Hematopoietic multipotent progenitor cell treated with erythropoietin and hydrocortisone succinate and interleukin-3 and kit ligand, for 17 days (in vitro differentiated cells): ENCODE results near the gene TRPM3.

ENCODE experiments used
- DNase-seq: peaks from one replicate; pipeline ENCODE4 v3.0.0-alpha.2; 2015; ENCODE audit warnings: low spot score

The TRPM3 gene

DNA sequence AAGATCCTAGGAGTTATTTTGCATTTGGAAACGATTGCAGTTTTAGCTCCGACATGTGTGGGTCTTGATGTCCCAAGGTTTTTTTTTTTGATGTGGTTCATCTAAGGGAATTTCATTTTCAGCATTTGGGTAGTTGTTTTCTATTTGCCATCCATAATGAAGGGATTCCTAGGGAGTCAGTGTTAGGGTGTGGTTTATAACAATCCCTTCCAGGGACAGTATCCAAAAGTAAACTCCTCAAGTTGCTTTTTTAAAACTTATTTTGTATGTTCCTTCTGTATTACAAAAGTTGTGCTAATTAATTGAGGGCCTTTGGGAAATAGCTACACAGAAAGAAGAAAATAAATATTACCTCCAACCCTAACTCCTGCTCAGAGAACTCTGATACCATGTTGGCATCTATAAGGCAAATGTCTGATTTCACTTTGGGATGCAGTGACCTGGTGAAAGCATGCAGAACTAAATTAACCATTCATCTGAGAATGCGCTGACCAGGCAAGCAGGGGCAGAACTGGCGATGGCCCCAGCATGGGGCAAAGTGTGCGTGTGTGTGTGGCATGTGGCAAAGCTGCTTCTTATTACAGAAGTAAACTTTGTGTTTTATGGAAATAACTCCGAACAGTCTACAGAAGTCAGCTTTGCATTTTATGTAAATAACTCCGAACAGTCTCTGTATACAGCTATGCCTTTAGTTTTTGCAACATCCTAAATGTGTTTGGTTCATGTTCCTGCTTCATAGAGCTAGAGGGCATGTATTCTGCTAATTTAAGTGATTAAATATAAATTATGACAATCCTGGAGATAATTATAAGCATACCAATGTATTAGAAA, 237.2 kb downstream of the TRPM3 start:
- DNase-seq, result no peak

DNA sequence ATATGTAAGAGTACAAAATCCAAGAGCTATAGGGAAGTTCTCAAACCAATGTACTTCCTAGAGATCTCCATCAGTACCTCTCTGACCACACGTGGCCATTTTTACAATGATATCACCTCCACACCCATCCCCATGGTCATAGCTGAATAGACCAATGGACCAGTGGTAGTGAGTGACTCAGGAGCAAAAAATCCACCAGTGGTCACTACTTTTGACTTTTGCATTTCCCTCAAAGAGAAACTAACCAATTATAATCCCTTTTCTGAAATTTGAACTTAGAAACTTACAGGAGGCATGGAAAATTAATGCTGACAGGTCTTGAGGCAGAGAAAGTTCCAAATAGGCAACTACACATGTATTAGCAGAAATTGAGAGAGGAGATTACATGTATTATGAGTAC, 238.4 kb downstream of the TRPM3 start:
- DNase-seq, result no peak

DNA sequence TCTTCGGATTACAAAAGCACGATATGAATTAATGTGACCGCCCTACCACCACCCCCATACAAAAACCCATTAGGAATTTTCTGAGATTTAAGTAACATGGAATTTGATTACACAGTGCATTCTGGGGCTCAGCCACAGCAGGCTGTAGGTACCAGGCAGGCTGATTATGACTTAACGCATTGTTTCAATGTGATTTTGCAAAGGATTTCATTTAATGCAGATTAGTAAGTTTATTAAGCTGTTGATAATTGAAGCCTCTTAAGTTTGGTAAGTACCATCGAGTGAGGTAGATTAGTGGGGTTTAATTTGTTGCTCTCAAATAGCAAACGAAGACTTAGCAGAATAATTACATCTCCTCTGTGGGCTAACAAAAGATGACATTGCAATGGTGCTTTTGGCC, 240.1 kb downstream of the TRPM3 start:
- DNase-seq, result no peak

DNA sequence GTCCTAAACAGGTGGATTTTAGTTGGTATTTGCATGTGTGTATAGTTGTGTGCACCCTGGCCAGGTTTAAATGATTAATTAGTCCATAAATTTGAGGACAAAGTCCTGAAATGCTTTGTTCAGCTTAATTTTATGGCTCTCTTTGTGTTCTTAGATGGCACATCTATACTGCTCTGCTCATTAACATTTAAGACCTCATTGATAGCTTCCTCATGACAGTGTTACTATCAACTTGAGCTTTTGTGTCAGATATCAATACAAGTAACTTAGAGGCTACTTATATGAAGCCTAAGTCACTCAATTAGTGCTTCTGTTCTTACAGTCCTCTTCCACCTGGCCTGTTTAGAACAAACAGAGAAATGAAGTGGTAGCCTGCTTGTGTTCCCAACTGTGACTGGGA, 240.9 kb downstream of the TRPM3 start:
- no peak for DNase-seq

DNA sequence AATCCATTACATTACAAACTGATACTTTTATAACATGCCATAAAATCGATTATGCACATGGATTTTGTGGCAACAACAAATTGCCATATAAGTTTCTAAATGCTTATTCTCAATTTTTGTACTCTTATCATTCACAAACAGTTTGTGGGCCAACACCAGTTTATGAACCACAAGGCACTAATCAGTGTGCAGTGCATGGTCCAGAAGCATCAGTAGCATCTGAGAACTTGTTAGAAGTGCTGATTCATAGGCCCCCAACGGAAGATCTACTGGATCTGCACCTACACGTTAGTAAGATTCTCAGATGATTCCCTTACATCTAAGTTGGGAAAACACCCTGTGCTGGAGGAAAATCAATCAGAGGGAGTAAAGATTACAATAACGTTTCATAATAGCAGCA, 242.8 kb downstream of the TRPM3 start:
- no peak for DNase-seq

DNA sequence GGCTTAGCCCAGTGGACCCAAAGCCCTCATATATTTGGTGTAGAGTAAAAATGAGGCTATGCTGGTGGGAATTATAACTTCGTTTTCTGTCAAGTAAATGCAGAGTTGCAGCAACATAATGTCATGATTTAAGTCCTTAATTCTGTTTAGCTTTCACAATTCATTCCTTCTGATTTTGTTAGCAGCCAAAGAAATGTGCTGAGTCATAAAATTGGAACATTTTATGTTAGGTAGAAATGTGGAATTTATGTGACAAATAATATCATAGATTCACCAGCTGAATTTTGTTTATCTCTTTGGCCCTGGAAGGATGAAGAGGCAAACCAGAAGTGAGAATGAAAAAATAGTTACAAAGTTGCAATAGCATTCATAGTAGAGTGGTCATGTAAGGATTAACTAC, 247.0 kb downstream of the TRPM3 start:
- no peak for DNase-seq

DNA sequence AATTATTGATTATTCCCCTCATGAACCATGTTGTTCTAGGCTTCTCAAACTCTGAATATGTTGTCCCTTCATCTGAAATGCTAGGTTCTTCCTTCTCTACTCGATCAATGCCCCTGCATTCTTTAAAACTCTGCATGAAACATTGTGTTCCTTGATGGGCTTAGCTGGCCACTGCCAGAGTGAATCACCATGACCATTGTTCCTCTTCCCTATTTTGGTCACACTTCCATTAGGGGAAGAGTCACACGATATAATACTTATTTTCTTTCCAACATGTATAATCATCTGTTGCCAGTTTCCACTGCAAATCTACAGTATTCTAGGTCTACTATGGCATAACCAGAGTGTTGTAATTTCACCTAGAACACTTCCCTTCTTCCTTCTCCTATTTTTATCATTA, 247.9 kb downstream of the TRPM3 start:
- no peak for DNase-seq

DNA sequence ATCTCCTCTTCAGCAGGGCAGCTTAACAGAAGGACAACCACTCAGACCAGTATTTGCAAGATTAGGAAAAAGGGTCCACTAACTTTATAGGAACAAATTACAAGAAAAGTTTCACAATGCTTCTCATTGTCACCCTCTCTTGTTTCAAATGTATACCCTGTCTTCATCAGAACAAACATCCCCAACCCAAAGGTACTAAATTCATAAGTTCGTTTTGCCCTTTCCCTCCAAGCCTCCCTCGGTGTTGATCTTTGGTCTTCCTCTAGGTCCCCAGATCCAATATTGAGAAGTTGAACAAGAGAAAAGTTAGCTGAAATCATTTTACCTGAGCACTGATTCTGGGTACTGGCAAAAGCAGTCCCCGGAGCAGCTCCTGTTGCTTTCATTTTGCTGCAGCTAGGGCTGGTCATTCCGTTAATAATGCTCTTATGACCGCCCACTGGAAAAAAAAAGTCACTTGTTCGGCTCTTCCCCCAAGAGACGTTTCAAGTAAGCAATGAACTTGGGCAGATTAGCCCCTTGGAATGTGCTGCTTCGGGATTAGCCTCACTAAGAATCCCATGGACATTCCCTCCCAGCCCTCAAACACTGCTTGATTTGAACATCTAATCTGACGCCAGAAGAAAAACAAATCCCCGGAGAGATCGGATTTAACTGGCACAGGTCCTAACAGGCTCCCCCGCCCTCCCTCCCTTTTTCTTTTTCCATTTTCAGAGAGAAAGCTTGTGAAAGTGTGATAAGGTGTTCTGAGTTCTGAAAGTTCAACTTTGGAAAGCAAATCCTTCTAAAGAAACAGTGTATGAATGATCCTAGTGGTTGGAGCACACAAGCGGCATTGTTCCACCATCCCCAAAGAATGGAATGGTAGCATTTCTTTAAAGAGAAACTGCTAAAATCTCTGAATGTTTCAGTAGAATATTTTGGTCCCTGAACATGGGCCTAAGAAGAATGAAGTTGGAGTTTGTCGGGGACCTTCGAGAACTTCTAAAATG, 252.5 kb downstream of the TRPM3 start:
- no peak for DNase-seq

DNA sequence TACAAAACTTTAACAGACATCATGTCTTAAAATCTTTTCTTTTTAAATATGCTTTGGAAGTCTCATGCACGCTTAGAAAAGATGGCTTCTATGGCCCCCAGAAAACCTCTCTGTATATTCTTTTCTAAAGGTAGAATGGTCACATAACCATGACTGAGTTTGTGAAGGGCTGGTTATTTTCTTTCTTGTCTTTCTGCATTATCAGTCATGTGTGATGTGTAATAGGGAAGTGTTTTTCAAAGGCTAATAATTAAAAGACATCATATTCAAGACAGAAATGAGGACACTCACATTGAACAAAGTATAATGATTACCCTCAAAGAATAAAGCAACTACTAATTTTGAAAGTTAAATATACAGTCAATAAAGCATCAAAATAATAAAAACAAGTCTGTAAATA, 253.4 kb downstream of the TRPM3 start:
- no peak for DNase-seq

DNA sequence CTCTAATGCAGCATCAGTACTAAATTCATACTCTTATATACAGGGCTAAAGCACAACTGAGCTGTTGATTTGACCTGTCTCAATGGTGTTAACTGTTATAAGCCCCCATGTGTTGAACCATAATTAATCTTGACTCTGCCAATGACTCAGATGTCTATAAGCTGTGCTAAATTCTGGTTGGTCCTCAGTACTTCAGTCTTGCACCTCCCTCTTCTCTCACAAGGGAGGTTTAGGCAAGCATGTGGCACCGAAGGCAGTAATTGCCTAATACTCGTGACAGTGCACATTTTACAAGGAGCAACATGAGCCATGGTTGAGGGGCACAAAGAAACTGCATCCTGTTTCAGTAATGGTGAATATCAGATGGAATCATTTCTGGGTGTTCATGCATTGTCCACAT, 255.9 kb downstream of the TRPM3 start:
- no peak for DNase-seq

DNA sequence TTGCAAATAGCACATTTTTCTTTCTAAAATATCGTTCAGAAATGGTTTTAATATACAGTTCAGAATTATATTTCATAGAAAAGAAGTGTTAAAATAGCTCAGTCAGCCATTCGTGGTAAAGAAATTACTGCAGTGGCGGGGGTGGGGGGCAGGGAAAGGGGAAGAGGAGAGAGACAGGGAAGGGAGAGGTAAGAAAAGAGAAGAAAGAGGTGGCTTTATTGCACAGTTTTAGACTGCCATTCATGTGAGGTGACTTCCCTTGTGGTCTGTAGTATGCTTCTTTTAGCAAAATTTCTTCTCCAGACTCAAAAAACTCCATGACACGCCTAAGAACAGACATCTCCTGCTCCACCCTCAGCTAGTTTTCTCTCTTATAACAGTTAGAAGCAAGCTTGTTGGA, 259.6 kb downstream of the TRPM3 start:
- no peak for DNase-seq

DNA sequence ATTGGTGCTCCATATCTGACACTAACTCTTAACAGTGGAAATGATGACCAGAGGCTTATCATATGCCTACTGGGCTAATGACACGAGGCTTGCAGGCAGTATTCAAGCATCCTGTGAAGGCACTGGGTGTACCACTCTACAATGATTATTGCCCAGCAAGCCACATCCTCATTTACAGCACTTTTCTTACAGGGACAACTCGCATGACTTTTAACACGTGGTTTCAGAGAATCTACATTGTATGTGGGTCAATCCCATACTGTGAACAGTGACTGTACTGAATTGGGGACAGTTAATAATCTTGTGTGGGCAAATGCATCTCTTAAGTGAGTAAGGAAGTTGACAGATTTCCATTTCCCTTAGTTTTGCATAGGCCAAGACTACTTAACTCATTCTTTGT, 260.0 kb downstream of the TRPM3 start:
- no peak for DNase-seq

DNA sequence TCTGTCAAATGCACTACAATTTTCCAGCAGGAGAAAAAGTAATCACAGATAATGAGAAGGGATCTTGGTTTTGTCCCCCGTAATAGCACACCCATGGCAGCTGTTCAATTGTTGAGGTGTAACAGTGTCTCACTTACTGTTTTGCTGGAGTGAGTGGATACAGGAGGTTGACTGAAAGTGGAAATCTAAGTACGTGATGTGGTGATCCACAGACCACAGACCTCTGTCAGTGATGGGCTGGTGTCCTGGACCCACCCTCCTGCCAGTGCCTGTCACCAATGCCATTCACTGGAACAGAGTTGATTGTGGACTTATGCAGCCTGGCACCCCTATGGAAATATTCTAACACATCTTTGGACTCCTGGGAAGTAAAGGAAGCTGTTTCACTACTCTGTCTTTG, 261.7 kb downstream of the TRPM3 start:
- DNase-seq, result no peak

DNA sequence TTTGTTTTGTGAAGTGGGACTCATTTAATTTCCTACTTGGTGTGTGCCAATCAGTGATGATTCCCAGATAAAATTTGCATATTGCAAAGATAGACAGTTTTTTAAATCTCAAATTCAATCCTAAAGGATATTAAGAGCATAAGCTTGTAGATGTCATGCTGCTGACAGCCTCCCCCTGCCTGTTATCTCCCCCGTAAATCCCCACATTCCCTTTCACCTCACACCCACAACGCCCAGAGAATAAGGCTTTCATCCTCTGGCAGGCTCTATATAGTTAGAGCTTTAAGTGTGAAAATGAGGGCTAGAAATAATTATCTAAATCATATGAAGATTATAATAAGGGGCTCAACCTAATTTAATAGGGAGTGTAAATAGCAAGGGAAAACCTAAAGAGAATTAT, 265.0 kb downstream of the TRPM3 start:
- DNase-seq, result no peak

DNA sequence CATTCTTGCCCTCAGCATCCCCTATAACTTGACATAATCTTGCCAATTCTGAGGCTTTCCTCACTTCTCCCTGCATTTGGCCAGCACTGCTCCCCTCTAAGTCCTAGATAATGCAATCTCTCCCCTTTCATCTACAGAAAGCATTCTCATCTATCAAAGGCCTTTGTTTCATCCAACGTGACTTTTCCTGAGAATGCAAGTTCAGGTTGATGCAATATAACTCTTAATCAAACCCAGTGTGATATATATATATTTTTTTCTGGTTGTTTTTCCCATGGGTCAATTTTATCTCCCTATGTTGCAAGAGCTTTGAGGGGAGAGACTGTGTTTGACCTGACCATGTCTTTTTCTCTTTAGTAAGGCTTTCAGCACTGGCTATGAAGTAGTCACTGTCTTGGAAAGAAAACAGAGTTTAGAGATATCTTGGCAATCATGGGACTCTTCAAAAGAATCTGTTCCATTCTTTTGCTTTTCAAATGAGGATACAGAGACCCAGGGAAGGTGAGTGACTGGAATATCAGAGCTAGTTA, 268.6 kb downstream of the TRPM3 start:
- no peak for DNase-seq

DNA sequence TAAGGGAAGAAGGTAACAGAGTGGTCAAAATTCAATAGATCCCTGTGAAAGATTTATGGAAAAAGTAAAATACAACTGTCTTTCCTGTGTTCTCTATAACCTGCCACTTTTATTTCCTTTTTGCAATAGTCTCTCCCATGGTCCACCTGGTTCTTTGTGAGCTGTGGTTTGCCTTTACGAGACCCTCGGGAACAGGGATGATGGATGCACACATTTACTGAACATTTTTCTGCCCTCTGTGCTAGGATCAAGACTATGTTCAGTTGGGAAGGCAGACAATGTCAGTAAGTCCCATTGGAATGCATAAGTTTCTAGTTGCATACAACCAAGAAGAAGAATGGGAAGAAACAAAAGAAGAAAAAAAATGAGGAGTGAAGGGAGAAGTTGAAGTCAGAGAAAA, 281.2 kb downstream of the TRPM3 start:
- DNase-seq, result no peak

DNA sequence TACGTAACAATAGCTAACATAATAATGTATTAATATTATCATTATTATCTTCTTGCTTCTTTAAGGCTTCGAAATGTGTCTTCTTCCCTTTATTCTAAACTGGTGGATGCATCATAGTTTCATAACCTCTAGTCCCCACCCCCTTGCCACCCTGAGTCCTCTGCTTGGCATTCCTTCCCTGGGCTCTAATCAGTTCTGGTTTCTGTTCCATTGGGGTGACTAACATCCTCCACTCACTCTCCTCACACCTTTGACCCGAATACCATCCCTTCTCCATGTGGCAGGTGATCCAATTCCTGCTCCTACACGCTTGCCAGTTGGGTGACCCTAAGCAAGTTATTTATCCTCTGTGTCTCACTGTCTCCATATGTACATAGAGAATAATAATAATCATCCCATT, 286.1 kb downstream of the TRPM3 start:
- DNase-seq, result no peak

DNA sequence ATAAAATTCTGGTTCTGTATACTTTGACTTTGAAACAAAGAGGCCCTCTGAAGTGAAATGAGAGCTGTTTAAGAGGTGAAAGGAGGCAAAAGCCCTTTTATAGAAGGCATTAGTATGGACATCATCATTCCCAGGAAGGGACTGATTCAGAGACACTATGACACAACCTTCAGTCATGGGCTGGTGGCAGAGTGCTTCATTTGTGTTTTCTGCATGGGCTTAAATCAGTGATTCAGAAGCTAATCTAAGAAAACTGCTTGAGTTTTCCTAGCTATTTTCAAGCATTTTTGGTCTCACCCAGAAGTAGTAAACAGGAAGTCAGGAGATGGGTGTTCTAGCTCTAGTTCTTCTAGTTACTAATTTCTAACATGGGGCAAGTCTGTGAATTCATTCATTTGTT, 288.9 kb downstream of the TRPM3 start:
- no peak for DNase-seq

DNA sequence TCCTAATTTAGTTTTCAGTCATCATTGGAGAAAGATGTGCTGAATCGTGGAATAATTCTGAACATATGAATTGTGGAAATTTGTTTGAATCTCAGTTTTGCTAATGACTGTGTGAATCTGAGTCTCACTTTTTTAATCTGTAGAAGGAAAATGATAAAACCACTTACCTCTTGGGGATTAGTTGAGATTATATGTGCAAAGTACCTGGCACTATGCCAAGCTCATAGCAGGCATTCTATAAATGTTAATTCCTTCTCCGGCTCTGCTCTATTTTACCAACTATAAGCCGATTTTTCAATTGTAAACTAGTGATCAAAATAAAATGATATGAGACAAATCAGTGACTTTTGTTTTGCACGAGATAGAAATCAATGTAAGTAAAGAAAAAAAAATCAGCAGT, 290.8 kb downstream of the TRPM3 start:
- DNase-seq, result no peak

DNA sequence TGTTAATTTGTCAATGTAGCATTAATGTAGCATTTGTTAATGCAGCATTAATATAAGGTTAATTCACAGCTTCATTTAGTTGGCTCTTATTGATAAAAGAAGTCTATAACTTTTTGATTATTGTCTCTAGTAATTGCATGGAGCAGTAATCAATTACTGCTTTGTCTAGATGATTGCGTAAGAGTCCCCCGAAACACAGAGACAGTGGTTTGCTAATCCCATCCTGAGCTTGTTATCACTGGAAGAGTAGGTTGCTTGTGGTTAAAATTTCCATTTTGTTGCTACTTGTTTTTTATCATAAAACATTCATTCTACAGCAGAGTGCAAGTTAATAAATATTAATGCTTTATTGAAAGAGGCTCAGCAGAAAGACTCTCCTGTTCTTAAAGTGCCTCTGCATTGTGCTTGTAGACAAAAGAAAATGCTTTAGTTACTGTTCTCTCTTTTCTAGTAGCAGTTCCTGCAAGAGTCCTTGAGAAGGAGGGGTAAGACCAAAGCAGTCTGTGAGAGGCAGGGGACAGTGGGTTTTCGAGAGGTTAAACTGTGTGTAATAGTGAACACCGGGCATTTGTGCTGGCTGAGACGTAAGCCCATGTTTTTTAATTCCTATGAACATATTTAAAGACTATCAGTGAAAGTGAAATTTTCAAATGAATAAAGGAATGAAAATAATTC, 291.7 kb downstream of the TRPM3 start:
- DNase-seq, result no peak

DNA sequence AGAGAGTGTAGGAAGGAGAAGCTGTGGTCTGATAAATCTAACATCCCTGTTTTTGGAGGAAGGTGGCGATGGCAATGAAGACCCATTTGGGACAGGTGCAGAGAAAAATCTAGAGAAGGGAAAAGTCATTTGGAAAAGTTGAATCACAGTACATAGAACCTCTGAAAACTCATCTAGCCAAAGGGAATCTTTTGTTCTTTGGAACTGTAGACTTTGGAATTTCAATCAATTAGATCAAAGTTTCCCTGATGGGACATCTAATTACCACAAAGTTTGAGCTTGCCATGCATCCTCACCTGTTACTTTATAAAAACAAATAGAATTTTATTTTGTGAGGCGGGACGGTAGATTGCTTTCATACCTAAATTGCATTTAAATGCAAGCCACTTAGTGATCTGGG, 294.9 kb downstream of the TRPM3 start:
- no peak for DNase-seq

DNA sequence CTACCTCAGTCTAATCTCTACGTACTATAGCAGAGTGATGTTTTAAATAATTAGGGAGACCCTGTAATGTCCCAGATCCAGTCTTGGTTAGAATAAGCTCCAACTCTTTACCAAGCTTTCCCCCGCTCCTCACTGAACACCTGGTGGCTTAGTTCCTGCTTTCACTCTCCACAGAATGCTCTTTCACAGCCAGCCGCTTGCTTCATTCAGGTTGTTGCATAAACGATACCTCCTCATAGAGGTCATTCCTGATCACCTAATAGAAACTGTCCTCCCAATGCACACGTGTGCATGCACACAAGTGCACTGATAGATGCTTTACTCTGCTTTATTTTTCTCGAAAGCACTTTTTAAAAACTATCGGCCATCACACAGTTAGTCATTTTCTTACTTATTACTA, 298.1 kb downstream of the TRPM3 start:
- no peak for DNase-seq
